ENCODE measurements around the gene ZMIZ1.

The ZMIZ1 gene

GRCh38 chr10:79144351-79145173, 75.8 kb downstream of the ZMIZ1 start:
- in situ Hi-C loops (cut with HindIII; ENCODE audit: low pct_ligation_motif_present, low sequenced_read_pairs): no loop called here

GRCh38 chr10:79145174-79145483, 76.4 kb downstream of the ZMIZ1 start:
- TF ChIP-seq CTCF (IDR thresholded peaks at IDR 0.05; ENCODE audit: low read depth, low read length, missing control alignments): no peak
- H3K27me3 ChIP-seq (replicated peaks): no peaks in the 10 kb centered on the region
- in situ Hi-C loops (cut with HindIII; ENCODE audit: low pct_ligation_motif_present, low sequenced_read_pairs): no loop called here
- no peak for DNase-seq
- H3K27ac ChIP-seq: no peak overlapping the region
- no peak overlapping the region for H3K4me3 ChIP-seq (ENCODE audit: low read depth, low read length)
- H3K36me3 ChIP-seq (replicated peaks): peaks cover 17% of the 10 kb centered on the region

More at GRCh38 chr10:79144351-79145173, 75.8 kb downstream of the ZMIZ1 start:
- no peak overlapping the region for H3K4me3 ChIP-seq (ENCODE audit: low read depth, low read length)
- no peak overlapping the region for H3K27ac ChIP-seq
- no peaks in the 10 kb centered on the region for H3K27me3 ChIP-seq (replicated peaks)
- no peak for DNase-seq
- H3K36me3 ChIP-seq (replicated peaks): peaks cover 17% of the 10 kb centered on the region
- no peak for TF ChIP-seq CTCF (IDR thresholded peaks at IDR 0.05; ENCODE audit: low read depth, low read length, missing control alignments)

- Histone ChIP-seq H3K36me3 (replicated peaks) (peaks cover 12% of the 10 kb centered on the region), H3K27ac (no peak overlapping the region), H3K27me3 (replicated peaks) (no peaks in the 10 kb centered on the region), H3K4me3 (ENCODE audit: low read depth, low read length) (no peak overlapping the region)
- no peak for TF ChIP-seq CTCF (IDR thresholded peaks at IDR 0.05; ENCODE audit: low read depth, low read length, missing control alignments)
- DNase-seq: no peak
- in situ Hi-C loops (cut with HindIII; ENCODE audit: low pct_ligation_motif_present, low sequenced_read_pairs): no loop called here
Measured at GRCh38 chr10:79145517-79146470, 77.0 kb downstream of the ZMIZ1 start.

- peaks cover 9% of the 10 kb centered on the region for H3K36me3 ChIP-seq (replicated peaks)
- no peak overlapping the region for H3K27ac ChIP-seq
- peak; percentile 35 for TF ChIP-seq CTCF (IDR thresholded peaks at IDR 0.05; ENCODE audit: low read depth, low read length, missing control alignments)
- H3K27me3 ChIP-seq (replicated peaks): no peaks in the 10 kb centered on the region
- no peak overlapping the region for H3K4me3 ChIP-seq (ENCODE audit: low read depth, low read length)
- in situ Hi-C loops (cut with HindIII; ENCODE audit: low pct_ligation_motif_present, low sequenced_read_pairs): no loop called here
- no peak for DNase-seq
Measured at GRCh38 chr10:79146611-79147130, 77.9 kb downstream of the ZMIZ1 start.

GRCh38 chr10:79147306-79147705, 78.5 kb downstream of the ZMIZ1 start:
- H3K4me3 ChIP-seq (ENCODE audit: low read depth, low read length): no peak overlapping the region
- H3K27me3 ChIP-seq (replicated peaks): no peaks in the 10 kb centered on the region
- no peak for TF ChIP-seq CTCF (IDR thresholded peaks at IDR 0.05; ENCODE audit: low read depth, low read length, missing control alignments)
- no peak for DNase-seq
- peaks cover 9% of the 10 kb centered on the region for H3K36me3 ChIP-seq (replicated peaks)
- H3K27ac ChIP-seq: no peak overlapping the region
- in situ Hi-C loops (cut with HindIII; ENCODE audit: low pct_ligation_motif_present, low sequenced_read_pairs): no loop called here

Data from brain microvascular endothelial cell (primary cell).